WTC11 (cell line): Measurements from ENCODE around the gene EPM2AIP1. TPM values are rescaled to one million over a fixed set of nuclear protein-coding genes. Genes with fewer than 3 reads are reported as not detected.

Experiments
- ATAC-seq: fragments of 200-7000 bp; cut with Tn5 transposase; 2 replicates; pipeline ENCODE4 v1.10.0; 2021; ENCODE audit warnings: mild to moderate bottlenecking, moderate library complexity
- CTCF ChIA-PET: fragments of 300-600 bp; sonication (Branson Sonifier 250); formaldehyde crosslinking; loops from one replicate; lab custom pipeline; 2021; ENCODE audit warnings: antibody characterized with exemption; lab: Charles Lee
- POLR2A ChIA-PET: fragments of 350-600 bp; sonication (Branson Sonifier 250); formaldehyde crosslinking; loops from one replicate; lab custom pipeline; 2021; ENCODE audit warnings: antibody characterized with exemption; lab: Charles Lee
- DNase-seq: peaks from one replicate; pipeline ENCODE4 v3.0.0; 2021; ENCODE audit warnings: low spot score
- H3K27ac Mint-ChIP-seq: 2 replicates; pipeline ENCODE4 v1.8.0; 2021; ENCODE audit warnings: mixed read lengths
- H3K27me3 Mint-ChIP-seq: 2 replicates; pipeline ENCODE4 v1.8.0; 2021; ENCODE audit warnings: low read depth, mild to moderate bottlenecking, moderate library complexity, mixed read lengths
- H3K36me3 Mint-ChIP-seq: 2 replicates; pipeline ENCODE4 v1.8.0; 2021; ENCODE audit warnings: mixed read lengths
- H3K4me1 Mint-ChIP-seq: 2 replicates; pipeline ENCODE4 v1.8.0; 2022; ENCODE audit warnings: mixed read lengths
- H3K4me3 Mint-ChIP-seq: 2 replicates; pipeline ENCODE4 v1.8.0; 2021; ENCODE audit warnings: mild to moderate bottlenecking, moderate library complexity, mixed read lengths
- H3K9me3 Mint-ChIP-seq: 2 replicates; pipeline ENCODE4 v1.8.0; 2021; ENCODE audit warnings: mixed read lengths
- AR ChIP-seq: fragments of 250-450 bp; sonication (Bioruptor Pico); IDR thresholded peaks from 2 replicates; pipeline ENCODE4 v1.9.0; 2021; ENCODE audit warnings: mild to moderate bottlenecking
- ATF1 ChIP-seq: sonication (generic); formaldehyde crosslinking; IDR thresholded peaks from 2 replicates; pipeline ENCODE4 v1.8.1; 2023; ENCODE audit warnings: mild to moderate bottlenecking, moderate library complexity, missing genetic modification reagents
- CREB1 ChIP-seq: sonication (generic); formaldehyde crosslinking; IDR thresholded peaks from 2 replicates; pipeline ENCODE4 v1.8.0; 2023; ENCODE audit warnings: mild to moderate bottlenecking, missing genetic modification reagents
- CREM ChIP-seq: sonication (generic); formaldehyde crosslinking; IDR thresholded peaks from 2 replicates; pipeline ENCODE4 v1.8.1; 2022; ENCODE audit warnings: mild to moderate bottlenecking, missing genetic modification reagents, moderate library complexity
- CTCF ChIP-seq: fragments of 200-600 bp; IDR thresholded peaks from 2 replicates; pipeline ENCODE4 v1.8.0; 2022; ENCODE audit warnings: antibody characterized with exemption
- ESRRA ChIP-seq: sonication (generic); formaldehyde crosslinking; IDR thresholded peaks from 2 replicates; pipeline ENCODE4 v1.8.1; 2022; ENCODE audit warnings: mild to moderate bottlenecking, missing genetic modification reagents, borderline replicate concordance
- FOXK1 ChIP-seq: sonication (generic); formaldehyde crosslinking; IDR thresholded peaks from 2 replicates; pipeline ENCODE4 v1.8.0; 2022; ENCODE audit warnings: mild to moderate bottlenecking, moderate library complexity, missing genetic modification reagents
- FOXP1 ChIP-seq: sonication (generic); formaldehyde crosslinking; IDR thresholded peaks from 2 replicates; pipeline ENCODE4 v1.8.0; 2022; ENCODE audit warnings: missing genetic modification reagents, mild to moderate bottlenecking, moderate library complexity, borderline replicate concordance
- MAX ChIP-seq: sonication (generic); formaldehyde crosslinking; IDR thresholded peaks from 2 replicates; pipeline ENCODE4 v1.8.0; 2022; ENCODE audit warnings: mild to moderate bottlenecking, missing genetic modification reagents
- NFYB ChIP-seq: sonication (generic); formaldehyde crosslinking; conservative IDR thresholded peaks from 2 replicates; pipeline ENCODE4 v1.8.0; 2022; ENCODE audit warnings: low read depth, missing genetic modification reagents
- PREB ChIP-seq: sonication (generic); formaldehyde crosslinking; IDR thresholded peaks from 2 replicates; pipeline ENCODE4 v1.8.1; 2022; ENCODE audit warnings: mild to moderate bottlenecking, missing genetic modification reagents, moderate library complexity, borderline replicate concordance
- PRRX2 ChIP-seq: fragments of 250-450 bp; sonication (Bioruptor Pico); IDR thresholded peaks from 2 replicates; pipeline ENCODE4 v1.8.0; 2021; ENCODE audit warnings: mild to moderate bottlenecking
- SMAD3 ChIP-seq: sonication (generic); formaldehyde crosslinking; IDR thresholded peaks from 2 replicates; pipeline ENCODE4 v1.8.0; 2022; ENCODE audit warnings: missing genetic modification reagents, mild to moderate bottlenecking, borderline replicate concordance
- SMAD4 ChIP-seq: sonication (generic); formaldehyde crosslinking; IDR thresholded peaks from 2 replicates; pipeline ENCODE4 v1.8.0; 2022; ENCODE audit warnings: mild to moderate bottlenecking, missing genetic modification reagents
- TCF7 ChIP-seq: sonication (generic); formaldehyde crosslinking; IDR thresholded peaks from 2 replicates; pipeline ENCODE4 v1.8.0; 2022; ENCODE audit warnings: mild to moderate bottlenecking, low read depth, missing genetic modification reagents, moderate library complexity
- ZBTB21 ChIP-seq: sonication (generic); formaldehyde crosslinking; IDR thresholded peaks from 2 replicates; pipeline ENCODE4 v1.8.1; 2023; ENCODE audit warnings: mild to moderate bottlenecking, missing genetic modification reagents, borderline replicate concordance
- ZNF138 ChIP-seq: sonication (generic); formaldehyde crosslinking; conservative IDR thresholded peaks from 2 replicates; pipeline ENCODE4 v1.8.1; 2022; ENCODE audit warnings: mild to moderate bottlenecking, moderate library complexity, missing genetic modification reagents
- ZNF416 ChIP-seq: fragments of 250-450 bp; sonication (Bioruptor Pico); IDR thresholded peaks from 2 replicates; pipeline ENCODE4 v1.9.0; 2021; ENCODE audit warnings: mild to moderate bottlenecking, inconsistent platforms
- ZSCAN18 ChIP-seq: fragments of 250-450 bp; sonication (Bioruptor Pico); IDR thresholded peaks from 2 replicates; pipeline ENCODE4 v2.1.2; 2022; ENCODE audit warnings: mild to moderate bottlenecking, moderate library complexity
- total RNA-seq: library from RNA; stranded (reverse); gene quantifications from 3 replicates; pipeline ENCODE4 v1.2.3, GENCODE V29; 2021

The EPM2AIP1 gene
- total RNA-seq, 1 experiment from 2014 or later: 11.0 TPM

- ATAC-seq (no peak), DNase-seq (no peak)
- H3K27me3 Mint-ChIP-seq: no peaks in the 10 kb centered on the region
- ChIA-PET POLR2A (no interaction called here), CTCF (no interaction called here)
- H3K4me3 Mint-ChIP-seq: no peak overlapping the region
- H3K36me3 Mint-ChIP-seq: peaks cover 74% of the 10 kb centered on the region
- no peaks in the 10 kb centered on the region for H3K4me1 Mint-ChIP-seq
- H3K27ac Mint-ChIP-seq: no peak overlapping the region
- H3K9me3 Mint-ChIP-seq: peaks cover 11% of the 10 kb centered on the region
- no peak for TF ChIP-seq PRRX2 (CRISPR knock-in tag)
- TF ChIP-seq CTCF: no peak
- TF ChIP-seq AR (CRISPR knock-in tag): no peak
- TF ChIP-seq MAX (CRISPR knock-in tag): no peak
- no peak for TF ChIP-seq ZBTB21 (CRISPR knock-in tag)
- no peak for TF ChIP-seq ATF1
- no peak for TF ChIP-seq FOXP1
- TF ChIP-seq FOXK1 (CRISPR knock-in tag): no peak
- no peak for TF ChIP-seq ZSCAN18 (CRISPR knock-in tag)
- TF ChIP-seq, all 79 proteins: peak for 0
Measured at GRCh38 chr3:37026851-37027250, 33.9 kb upstream of the EPM2AIP1 start.

- TF ChIP-seq TCF7 (CRISPR knock-in tag) (no peak), CREB1 (no peak), ZNF416 (no peak), ESRRA (CRISPR knock-in tag) (no peak), ZNF138 (no peak), PREB (CRISPR knock-in tag) (no peak), SMAD4 (CRISPR knock-in tag) (no peak), NFYB (CRISPR knock-in tag) (no peak), CREM (no peak), SMAD3 (no peak)
- DNase-seq (no peak), ATAC-seq (no peak)
- no peak overlapping the region for H3K27ac Mint-ChIP-seq
- H3K27me3 Mint-ChIP-seq: no peaks in the 10 kb centered on the region
- H3K4me3 Mint-ChIP-seq: no peak overlapping the region
- H3K9me3 Mint-ChIP-seq: peaks cover 11% of the 10 kb centered on the region
- peaks cover 79% of the 10 kb centered on the region for H3K36me3 Mint-ChIP-seq
- no peaks in the 10 kb centered on the region for H3K4me1 Mint-ChIP-seq
- CTCF ChIA-PET: interaction anchor here (0.7 to 1.0 kb wide), 2 partner anchors 32 to 287 kb away, joined by 3 to 4 read pairs; no protein-coding TSS in a partner anchor
- POLR2A ChIA-PET: no interaction called here
Measured at GRCh38 chr3:37025561-37026335, 32.8 kb upstream of the EPM2AIP1 start.
